BLaER1 treated with 17β-estradiol and CSF1 and Interleukin-3, amounts not matched to agents 10 nM and 100 nM (cell line): ENCODE measurements around the gene SLAMF1.

Experiments used
- H3K27ac ChIP-seq, 11 experiments: shearing (Covaris generic); formaldehyde crosslinking; 2 replicates each; pipeline ENCODE4 v1.8.1; 2022
- H3K27me3 ChIP-seq, 11 experiments: shearing (Covaris generic); formaldehyde crosslinking; 2 replicates each; pipeline ENCODE4 v1.8.1; 2022
- H3K36me3 ChIP-seq, 11 experiments: shearing (Covaris generic); formaldehyde crosslinking; 2 replicates each; pipeline ENCODE4 v1.8.1; 2022
- H3K4me1 ChIP-seq, 10 experiments: shearing (Covaris generic); formaldehyde crosslinking; 2 replicates each; pipeline ENCODE4 v1.8.1; 2022
- H3K4me2 ChIP-seq, 11 experiments: shearing (Covaris generic); formaldehyde crosslinking; 2 replicates each; pipeline ENCODE4 v1.8.1; 2022
- H3K4me3 ChIP-seq, 10 experiments: shearing (Covaris generic); formaldehyde crosslinking; 2 replicates each; pipeline ENCODE4 v1.8.1; 2022
- H3K9ac ChIP-seq, 11 experiments: shearing (Covaris generic); formaldehyde crosslinking; 2 replicates each; pipeline ENCODE4 v1.8.1; 2022
- H3K9me3 ChIP-seq, 11 experiments: shearing (Covaris generic); formaldehyde crosslinking; replicated peaks in 1 of 11; 2 replicates each; pipeline ENCODE4 v1.8.1; 2022
- H4K20me1 ChIP-seq, 11 experiments: shearing (Covaris generic); formaldehyde crosslinking; 2 replicates each; pipeline ENCODE4 v1.8.1; 2022
- Cebpa-rat ChIP-seq, 11 experiments: shearing (Covaris generic); IDR thresholded peaks; 2 replicates each; pipeline ENCODE4 v1.8.1; 2022

SLAMF1 gene

DNA sequence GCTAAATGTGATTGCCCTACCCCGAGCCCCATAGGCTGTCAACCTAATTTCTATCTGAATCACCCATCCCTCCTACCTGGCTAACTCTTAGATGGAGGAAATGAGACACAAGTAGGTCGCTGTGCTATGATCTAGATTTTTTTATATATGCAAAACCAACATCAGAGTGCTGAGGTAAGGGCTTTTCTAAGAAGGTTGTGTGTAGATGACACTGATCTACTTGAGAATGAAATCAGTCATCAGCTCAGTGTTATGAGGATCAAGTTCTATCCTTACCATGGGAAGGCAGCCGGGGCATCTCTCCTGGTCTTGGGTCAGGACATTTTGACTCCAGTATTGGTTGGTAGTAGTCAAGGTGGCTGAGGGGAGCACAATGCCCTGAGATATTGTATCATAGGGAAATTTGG, 23.6 kb downstream of the SLAMF1 start:
- peaks cover 69 to 94% (median 72%) of the 10 kb centered on the region in 10 experiments for H3K4me1 ChIP-seq
- no peaks in the 10 kb centered on the region for H4K20me1 ChIP-seq
- peak overlapping the region in 2 of 10 experiments; percentile 32 to 52; a peak in 5 of 20 replicates for H3K4me3 ChIP-seq
- TF ChIP-seq Cebpa-rat (IDR thresholded peaks at IDR 0.05), result no peak
- peaks cover 10 to 19% (median 14%) of the 10 kb centered on the region in 11 experiments; a peak in 18 of 22 replicates for H3K9me3 ChIP-seq
- peaks cover 18 to 74% (median 31%) of the 10 kb centered on the region in 11 experiments; a peak in 19 of 22 replicates for H3K36me3 ChIP-seq
- no peaks in the 10 kb centered on the region for H3K27me3 ChIP-seq
- H3K4me2 ChIP-seq, result peak overlapping the region; percentile 66 to 95 (median 86); a peak in 21 of 22 replicates
- peak overlapping the region in 4 of 11 experiments; percentile 64 to 70 (median 66); a peak in 7 of 22 replicates for H3K9ac ChIP-seq
- H3K27ac ChIP-seq, result peak overlapping the region in 6 of 11 experiments; percentile 65 to 79 (median 74); a peak in 12 of 22 replicates

DNA sequence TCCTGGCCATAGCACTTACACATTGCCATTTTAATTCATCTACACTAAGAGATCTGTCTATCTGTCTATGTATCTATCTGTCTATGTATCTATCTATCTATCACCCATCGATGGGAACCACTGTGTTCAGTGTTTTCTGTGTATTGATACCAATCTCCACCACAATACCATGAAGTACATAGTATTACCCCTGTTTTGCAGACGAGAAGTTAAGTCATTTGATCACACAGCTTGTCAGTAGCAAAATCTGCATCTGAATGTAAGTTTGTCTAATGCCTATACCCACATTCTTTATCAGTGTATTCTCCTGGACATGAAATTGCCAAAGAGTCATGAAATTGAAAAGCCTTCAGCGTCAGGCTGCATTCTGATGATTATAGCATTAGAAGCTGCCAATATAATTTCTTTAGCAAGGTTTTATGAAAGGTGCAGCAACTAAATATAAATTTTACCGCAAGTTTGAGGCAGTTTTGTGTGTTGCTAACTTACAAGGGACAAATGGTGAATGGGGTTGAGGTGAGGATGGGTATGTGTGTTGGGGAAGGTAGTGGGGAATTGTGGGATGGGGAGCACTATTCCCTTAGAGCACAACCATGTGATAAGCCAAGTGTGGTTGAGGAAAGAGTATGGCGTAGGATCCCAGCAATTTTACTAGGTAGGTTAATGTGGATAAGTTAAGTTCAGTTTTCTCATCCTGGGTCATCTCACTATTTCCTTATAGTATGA, 24.2 kb downstream of the SLAMF1 start:
- Histone ChIP-seq H3K4me1 (peaks cover 67 to 94% (median 72%) of the 10 kb centered on the region in 10 experiments), H3K4me2 (peak overlapping the region in 10 of 11 experiments; percentile 66 to 94 (median 86); a peak in 19 of 22 replicates), H3K27me3 (no peaks in the 10 kb centered on the region), H3K9me3 (peaks cover 10 to 19% (median 14%) of the 10 kb centered on the region in 11 experiments; a peak in 18 of 22 replicates), H3K36me3 (peaks cover 18 to 74% (median 32%) of the 10 kb centered on the region in 11 experiments; a peak in 19 of 22 replicates), H3K9ac (peak overlapping the region in 1 of 11 experiments; percentile 66; a peak in 2 of 22 replicates), H3K27ac (peak overlapping the region in 5 of 11 experiments; percentile 65 to 79 (median 75); a peak in 7 of 22 replicates), H4K20me1 (no peaks in the 10 kb centered on the region), H3K4me3 (peak overlapping the region in 1 of 10 experiments; percentile 32; a peak in 1 of 20 replicates)
- TF ChIP-seq Cebpa-rat (IDR thresholded peaks at IDR 0.05), result no peak

DNA sequence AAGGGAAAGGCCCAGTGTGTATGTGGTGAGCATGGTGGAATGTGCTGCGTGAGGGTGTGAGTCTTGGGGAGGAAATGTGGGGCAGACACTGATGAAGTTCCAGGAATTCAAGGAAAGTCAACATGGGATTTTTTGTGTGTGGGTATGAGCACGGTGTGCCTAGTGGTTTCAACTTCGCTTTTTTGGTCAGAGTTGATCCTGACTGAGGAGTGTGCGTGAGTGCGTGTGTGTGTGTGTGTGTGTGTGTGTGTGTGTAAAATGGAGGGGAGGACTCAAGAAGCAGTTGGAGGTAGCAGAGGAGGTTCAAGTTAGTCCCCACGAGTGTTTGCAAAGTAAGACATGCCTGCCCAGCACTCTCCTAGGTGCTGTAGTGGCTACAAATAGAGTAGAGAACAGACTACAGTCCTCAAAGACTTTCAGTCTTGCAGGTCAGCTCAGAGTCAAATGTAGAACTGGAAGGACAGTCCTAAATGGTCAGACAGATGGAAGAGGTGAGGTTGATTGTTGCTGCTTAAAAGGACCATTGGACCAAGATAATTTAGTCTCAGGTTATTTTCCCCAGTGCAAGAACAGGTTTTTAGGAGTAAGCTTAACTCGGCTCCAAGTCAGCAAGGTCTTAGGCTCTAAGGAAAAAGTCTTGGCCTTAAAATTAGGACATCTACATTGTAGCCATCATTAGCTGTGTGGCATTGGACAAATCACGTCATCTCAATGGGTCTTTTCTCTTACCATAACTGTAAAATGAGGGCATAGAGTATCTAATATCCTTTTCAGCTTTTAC, 25.0 kb downstream of the SLAMF1 start:
- Histone ChIP-seq H3K36me3 (peaks cover 18 to 73% (median 33%) of the 10 kb centered on the region in 11 experiments; a peak in 19 of 22 replicates), H3K9me3 (peaks cover 10 to 19% (median 14%) of the 10 kb centered on the region in 11 experiments; a peak in 18 of 22 replicates), H3K27me3 (no peaks in the 10 kb centered on the region), H3K4me1 (peaks cover 61 to 88% (median 68%) of the 10 kb centered on the region in 10 experiments), H3K4me2 (peak overlapping the region; percentile 17 to 94 (median 66); a peak in 20 of 22 replicates), H3K4me3 (no peak overlapping the region), H3K9ac (no peak overlapping the region), H3K27ac (peak overlapping the region in 3 of 11 experiments; percentile 7 to 79 (median 20); a peak in 3 of 22 replicates), H4K20me1 (no peaks in the 10 kb centered on the region)
- TF ChIP-seq Cebpa-rat (IDR thresholded peaks at IDR 0.05), result no peak

DNA sequence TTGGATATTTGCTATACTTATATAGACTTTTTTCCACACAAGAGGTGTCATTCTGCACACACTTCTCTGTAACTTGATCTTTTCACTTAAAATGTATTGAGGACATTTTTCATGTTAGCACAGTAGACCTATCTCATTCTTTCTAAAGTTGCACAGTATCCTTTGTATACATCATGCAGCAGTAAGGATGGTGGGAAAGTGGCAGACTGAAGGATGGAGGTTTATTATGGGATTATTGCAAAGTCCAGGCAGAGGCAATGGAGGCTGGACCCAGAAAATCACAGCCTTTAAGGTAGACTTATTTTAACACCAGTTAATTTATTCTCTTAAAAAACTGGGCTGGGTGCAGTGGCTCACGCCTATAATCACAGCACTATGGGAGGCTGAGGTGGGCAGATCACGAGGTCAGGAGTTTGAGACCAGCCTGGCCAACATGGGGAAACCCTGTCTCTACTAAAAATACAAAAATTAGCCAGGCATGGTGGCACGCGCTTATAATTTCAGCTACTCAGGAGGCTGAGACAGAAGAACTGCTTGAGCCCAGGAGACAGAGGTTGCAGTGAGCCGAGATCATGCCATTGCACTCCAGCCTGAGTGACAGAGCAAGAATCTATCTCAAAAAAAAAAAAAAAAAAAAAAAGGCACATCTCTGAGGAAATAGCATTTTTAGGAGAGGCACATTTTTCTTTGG, 25.8 kb downstream of the SLAMF1 start:
- peaks cover 18 to 77% (median 39%) of the 10 kb centered on the region in 11 experiments; a peak in 19 of 22 replicates for H3K36me3 ChIP-seq
- H3K9me3 ChIP-seq, result peaks cover 10 to 19% (median 14%) of the 10 kb centered on the region in 11 experiments; a peak in 18 of 22 replicates
- TF ChIP-seq Cebpa-rat (IDR thresholded peaks at IDR 0.05), result no peak
- no peak overlapping the region for H3K9ac ChIP-seq
- H3K27me3 ChIP-seq, result no peaks in the 10 kb centered on the region
- peak overlapping the region in 10 of 11 experiments; percentile 17 to 94 (median 62); a peak in 15 of 22 replicates for H3K4me2 ChIP-seq
- H4K20me1 ChIP-seq, result no peaks in the 10 kb centered on the region
- H3K27ac ChIP-seq, result peak overlapping the region in 1 of 11 experiments; percentile 20; a peak in 2 of 22 replicates
- peaks cover 54 to 81% (median 60%) of the 10 kb centered on the region in 10 experiments for H3K4me1 ChIP-seq
- no peak overlapping the region for H3K4me3 ChIP-seq

DNA sequence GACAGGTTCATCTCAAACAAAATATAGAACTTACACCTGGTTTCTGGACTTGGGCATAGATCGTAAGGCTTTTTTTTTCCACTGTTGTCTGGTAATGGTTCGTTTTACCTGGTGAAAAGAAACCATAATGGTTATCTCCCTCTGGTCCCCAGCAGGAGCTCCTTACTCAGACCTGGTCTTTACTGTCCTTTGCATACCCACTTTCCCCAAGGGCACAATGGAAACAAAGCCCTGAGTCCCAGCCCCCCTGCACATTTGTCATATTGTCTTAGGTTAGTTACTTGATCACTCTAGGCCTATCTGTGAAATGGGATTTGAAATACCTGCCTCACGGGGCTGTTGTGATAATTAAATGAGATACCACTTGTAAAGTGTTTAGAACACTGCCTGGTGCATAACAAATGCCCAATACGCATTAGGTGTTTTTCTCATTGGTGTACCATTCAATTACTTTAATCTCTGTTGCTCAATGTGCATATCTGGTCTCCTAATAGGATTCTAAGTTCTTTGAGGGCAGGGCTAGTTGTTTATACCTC, 27.0 kb downstream of the SLAMF1 start:
- peaks cover 18 to 87% (median 48%) of the 10 kb centered on the region in 11 experiments; a peak in 19 of 22 replicates for H3K36me3 ChIP-seq
- no peaks in the 10 kb centered on the region for H4K20me1 ChIP-seq
- peak overlapping the region in 2 of 11 experiments; percentile 1 to 7; a peak in 1 of 22 replicates for H3K4me2 ChIP-seq
- no peak overlapping the region for H3K4me3 ChIP-seq
- H3K4me1 ChIP-seq, result peaks cover 41 to 75% (median 48%) of the 10 kb centered on the region in 10 experiments
- no peak overlapping the region for H3K27ac ChIP-seq
- H3K9me3 ChIP-seq, result peaks cover 10 to 19% (median 14%) of the 10 kb centered on the region in 11 experiments; a peak in 18 of 22 replicates
- TF ChIP-seq Cebpa-rat (IDR thresholded peaks at IDR 0.05), result no peak
- no peaks in the 10 kb centered on the region for H3K27me3 ChIP-seq
- H3K9ac ChIP-seq, result no peak overlapping the region

DNA sequence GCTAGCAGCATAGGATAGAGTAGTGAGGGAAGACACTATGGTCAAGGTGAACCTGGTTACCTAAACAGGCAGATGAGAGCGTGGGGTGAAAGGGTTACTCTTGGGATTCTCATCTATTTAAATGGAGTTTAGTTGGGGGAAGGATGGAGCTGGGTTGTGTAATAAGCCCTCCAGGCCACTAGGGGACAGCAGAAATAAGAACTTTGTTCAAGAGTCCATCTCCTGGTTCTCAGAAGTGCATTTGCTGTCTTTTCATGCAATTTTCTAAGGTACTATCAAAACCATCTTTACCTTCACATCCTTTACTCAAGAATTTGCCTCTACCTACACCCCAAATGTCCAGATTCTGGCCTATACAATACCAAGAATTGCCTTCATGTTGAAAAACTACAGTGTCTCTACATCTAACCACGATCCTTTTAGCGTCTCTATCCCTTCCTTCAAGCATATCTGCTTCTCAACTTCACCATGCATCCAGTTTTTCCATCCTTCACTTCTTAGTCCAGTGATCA, 28.0 kb downstream of the SLAMF1 start:
- peaks cover 10 to 19% (median 14%) of the 10 kb centered on the region in 11 experiments; a peak in 18 of 22 replicates for H3K9me3 ChIP-seq
- H3K4me2 ChIP-seq, result peak overlapping the region in 3 of 11 experiments; percentile 3 to 37 (median 17); a peak in 4 of 22 replicates
- peaks cover 18 to 97% (median 48%) of the 10 kb centered on the region in 11 experiments; a peak in 19 of 22 replicates for H3K36me3 ChIP-seq
- H3K27ac ChIP-seq, result no peak overlapping the region
- H3K27me3 ChIP-seq, result no peaks in the 10 kb centered on the region
- no peak overlapping the region for H3K9ac ChIP-seq
- H3K4me3 ChIP-seq, result no peak overlapping the region
- H4K20me1 ChIP-seq, result no peaks in the 10 kb centered on the region
- TF ChIP-seq Cebpa-rat (IDR thresholded peaks at IDR 0.05), result no peak
- H3K4me1 ChIP-seq, result peaks cover 31 to 65% (median 38%) of the 10 kb centered on the region in 10 experiments

DNA sequence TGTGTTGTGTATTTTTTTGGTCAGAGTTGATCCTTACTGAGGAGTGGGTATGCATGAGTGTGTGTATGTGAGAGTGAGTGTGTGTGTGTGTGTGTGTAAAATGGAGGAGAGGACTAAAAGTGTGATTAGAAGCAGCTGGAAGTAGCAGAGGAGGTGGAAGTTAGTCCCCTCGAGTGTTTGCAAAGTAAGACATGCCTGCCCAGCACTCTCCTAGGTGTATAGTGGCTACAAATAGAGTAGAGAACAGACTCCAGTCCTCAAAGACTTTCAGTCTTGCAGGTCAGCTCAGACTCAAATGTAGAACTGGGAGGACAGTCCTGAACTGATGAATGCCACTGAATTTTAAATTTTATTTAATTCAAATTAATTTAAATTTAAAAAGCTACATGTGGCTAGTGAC, 28.5 kb downstream of the SLAMF1 start:
- Histone ChIP-seq H3K27ac (no peak overlapping the region), H3K4me3 (no peak overlapping the region), H4K20me1 (no peaks in the 10 kb centered on the region), H3K36me3 (peaks cover 18 to 98% (median 52%) of the 10 kb centered on the region in 11 experiments; a peak in 19 of 22 replicates), H3K27me3 (no peaks in the 10 kb centered on the region), H3K4me2 (peak overlapping the region in 3 of 11 experiments; percentile 3 to 37 (median 17); a peak in 4 of 22 replicates), H3K4me1 (peaks cover 26 to 60% (median 33%) of the 10 kb centered on the region in 10 experiments), H3K9me3 (peaks cover 10 to 19% (median 14%) of the 10 kb centered on the region in 11 experiments; a peak in 18 of 22 replicates), H3K9ac (no peak overlapping the region)
- TF ChIP-seq Cebpa-rat (IDR thresholded peaks at IDR 0.05), result no peak
